ENCODE measurements around the gene ASB18. TPM values are rescaled to one million over a fixed set of nuclear protein-coding genes. Genes with fewer than 3 reads are reported as not detected.

ASB18 gene
- total and polyA plus RNA-seq, 8 donors = not detected

DNA sequence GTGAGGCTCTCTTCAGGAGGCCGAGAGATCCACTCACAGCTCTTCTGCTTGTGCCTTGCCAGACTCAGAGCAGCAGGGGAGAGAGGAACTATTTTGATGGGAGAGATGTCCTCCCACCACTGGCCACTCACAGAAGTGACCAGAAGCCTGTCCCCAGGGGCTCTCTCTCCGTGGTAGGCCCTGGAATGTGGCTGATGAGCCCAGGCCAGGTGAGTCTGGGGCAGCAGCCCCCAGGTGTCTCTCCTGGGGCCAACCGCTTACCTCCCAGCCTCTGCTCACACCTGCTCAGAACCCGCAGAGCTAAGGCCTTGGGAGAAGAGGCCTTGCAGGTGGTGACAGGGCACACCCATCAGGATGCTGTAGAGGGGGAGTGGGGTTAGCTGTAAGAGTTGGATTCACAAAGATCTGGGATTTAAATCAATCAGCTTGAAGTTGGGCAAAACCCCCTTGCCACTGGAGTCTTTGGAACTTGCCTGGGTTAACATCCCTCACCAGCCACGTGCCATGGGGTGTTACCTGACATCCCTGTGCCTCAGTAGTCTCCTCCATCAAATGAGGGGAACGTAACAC, 29.1 kb upstream of the ASB18 start:
- TF ChIP-seq POLR2AphosphoS5 (IDR thresholded peaks at IDR 0.05) (no peak), POLR2A (IDR thresholded peaks at IDR 0.05) (no peak), EP300 (IDR thresholded peaks at IDR 0.05) (no peak)
- TF ChIP-seq, protein P1, sequence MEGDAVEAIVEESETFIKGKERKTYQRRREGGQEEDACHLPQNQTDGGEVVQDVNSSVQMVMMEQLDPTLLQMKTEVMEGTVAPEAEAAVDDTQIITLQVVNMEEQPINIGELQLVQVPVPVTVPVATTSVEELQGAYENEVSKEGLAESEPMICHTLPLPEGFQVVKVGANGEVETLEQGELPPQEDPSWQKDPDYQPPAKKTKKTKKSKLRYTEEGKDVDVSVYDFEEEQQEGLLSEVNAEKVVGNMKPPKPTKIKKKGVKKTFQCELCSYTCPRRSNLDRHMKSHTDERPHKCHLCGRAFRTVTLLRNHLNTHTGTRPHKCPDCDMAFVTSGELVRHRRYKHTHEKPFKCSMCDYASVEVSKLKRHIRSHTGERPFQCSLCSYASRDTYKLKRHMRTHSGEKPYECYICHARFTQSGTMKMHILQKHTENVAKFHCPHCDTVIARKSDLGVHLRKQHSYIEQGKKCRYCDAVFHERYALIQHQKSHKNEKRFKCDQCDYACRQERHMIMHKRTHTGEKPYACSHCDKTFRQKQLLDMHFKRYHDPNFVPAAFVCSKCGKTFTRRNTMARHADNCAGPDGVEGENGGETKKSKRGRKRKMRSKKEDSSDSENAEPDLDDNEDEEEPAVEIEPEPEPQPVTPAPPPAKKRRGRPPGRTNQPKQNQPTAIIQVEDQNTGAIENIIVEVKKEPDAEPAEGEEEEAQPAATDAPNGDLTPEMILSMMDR (IDR thresholded peaks at IDR 0.05) = no peak
- WGBS, 5 donors = 61 to 77% (median 75%) methylated on average over 3 to 6 of the region's 6 CpGs

DNA sequence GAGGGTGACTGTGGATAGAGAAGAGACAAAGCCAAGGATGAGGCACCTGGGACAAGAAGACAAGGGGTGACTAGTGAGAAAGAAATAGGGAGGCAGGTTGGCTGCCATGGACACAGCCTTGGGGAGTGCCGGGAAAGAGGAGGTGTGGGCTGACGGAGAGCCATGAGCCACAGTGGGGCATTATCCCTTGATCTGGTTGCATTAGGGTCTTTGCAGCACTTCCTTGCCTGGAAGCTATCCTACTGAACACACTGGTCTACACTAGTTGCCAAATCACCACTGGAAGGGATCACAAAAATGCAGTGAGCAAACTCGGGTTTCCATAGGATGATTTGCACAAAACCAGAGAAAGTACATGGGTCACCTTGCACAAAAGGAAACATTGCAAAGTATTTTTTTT, 27.7 kb upstream of the ASB18 start:
- no peak for DNase-seq

More for the DNA sequence above, 29.1 kb upstream of the ASB18 start:
- no peaks in the 10 kb centered on the region for H3K36me3 ChIP-seq
- no peak for DNase-seq
- H3K27ac ChIP-seq = no peak overlapping the region
- H3K4me1 ChIP-seq = no peaks in the 10 kb centered on the region
- intact Hi-C loops (cut with DNase I; ENCODE audit: low total_unique reads) = no loop called here
- H3K27me3 ChIP-seq = peaks cover 0 to 17% (median 0%) of the 10 kb centered on the region in 3 donors
- no peaks in the 10 kb centered on the region for H3K9me3 ChIP-seq
- no peak overlapping the region for H3K4me3 ChIP-seq

DNA sequence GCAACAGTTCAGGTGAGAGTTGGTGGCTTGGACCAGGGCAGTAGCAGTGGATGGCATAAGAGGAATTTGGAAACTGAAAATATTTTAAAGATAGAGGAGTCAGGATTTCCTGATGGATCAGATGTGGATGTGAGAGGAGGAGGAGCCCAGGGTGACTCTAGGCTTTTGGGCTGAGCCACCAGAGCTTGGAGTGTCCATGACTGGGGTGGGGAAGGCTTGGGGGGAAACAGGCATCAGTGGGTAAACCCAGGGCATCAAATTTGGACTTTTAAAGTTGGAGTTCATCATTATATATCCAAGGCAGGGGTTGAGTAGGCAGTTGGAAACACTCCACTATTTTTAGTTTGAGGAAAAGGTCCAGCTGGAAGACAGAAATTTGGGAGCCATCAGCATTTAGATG, 27.3 kb upstream of the ASB18 start:
- TF ChIP-seq, protein P1 (IDR thresholded peaks at IDR 0.05) = no peak
- TF ChIP-seq POLR2AphosphoS5 (IDR thresholded peaks at IDR 0.05) = no peak
- TF ChIP-seq EP300 (IDR thresholded peaks at IDR 0.05) = no peak
- no peak for TF ChIP-seq POLR2A (IDR thresholded peaks at IDR 0.05)
- no peak overlapping the region for H3K4me3 ChIP-seq
- peaks cover 0 to 23% (median 0%) of the 10 kb centered on the region in 3 donors for H3K27me3 ChIP-seq
- no peaks in the 10 kb centered on the region for H3K36me3 ChIP-seq
- no peaks in the 10 kb centered on the region for H3K4me1 ChIP-seq
- H3K27ac ChIP-seq = no peak overlapping the region
- H3K9me3 ChIP-seq = no peaks in the 10 kb centered on the region
- intact Hi-C loops (cut with DNase I; ENCODE audit: low total_unique reads) = no loop called here
- DNase-seq = no peak

More for the DNA sequence above, 27.7 kb upstream of the ASB18 start:
- Histone ChIP-seq H3K4me1 (no peaks in the 10 kb centered on the region), H3K27me3 (peaks cover 0 to 23% (median 0%) of the 10 kb centered on the region in 3 donors), H3K27ac (no peak overlapping the region), H3K36me3 (no peaks in the 10 kb centered on the region), H3K4me3 (no peak overlapping the region), H3K9me3 (no peaks in the 10 kb centered on the region)
- WGBS, 5 donors = 83 to 91% (median 87%) methylated on average over 3 of the region's 3 CpGs
- intact Hi-C loops (cut with DNase I; ENCODE audit: low total_unique reads) = no loop called here
- TF ChIP-seq EP300 (IDR thresholded peaks at IDR 0.05) (no peak), POLR2AphosphoS5 (IDR thresholded peaks at IDR 0.05) (no peak), POLR2A (IDR thresholded peaks at IDR 0.05) (no peak)
- TF ChIP-seq, protein P1 (IDR thresholded peaks at IDR 0.05) = no peak

DNA sequence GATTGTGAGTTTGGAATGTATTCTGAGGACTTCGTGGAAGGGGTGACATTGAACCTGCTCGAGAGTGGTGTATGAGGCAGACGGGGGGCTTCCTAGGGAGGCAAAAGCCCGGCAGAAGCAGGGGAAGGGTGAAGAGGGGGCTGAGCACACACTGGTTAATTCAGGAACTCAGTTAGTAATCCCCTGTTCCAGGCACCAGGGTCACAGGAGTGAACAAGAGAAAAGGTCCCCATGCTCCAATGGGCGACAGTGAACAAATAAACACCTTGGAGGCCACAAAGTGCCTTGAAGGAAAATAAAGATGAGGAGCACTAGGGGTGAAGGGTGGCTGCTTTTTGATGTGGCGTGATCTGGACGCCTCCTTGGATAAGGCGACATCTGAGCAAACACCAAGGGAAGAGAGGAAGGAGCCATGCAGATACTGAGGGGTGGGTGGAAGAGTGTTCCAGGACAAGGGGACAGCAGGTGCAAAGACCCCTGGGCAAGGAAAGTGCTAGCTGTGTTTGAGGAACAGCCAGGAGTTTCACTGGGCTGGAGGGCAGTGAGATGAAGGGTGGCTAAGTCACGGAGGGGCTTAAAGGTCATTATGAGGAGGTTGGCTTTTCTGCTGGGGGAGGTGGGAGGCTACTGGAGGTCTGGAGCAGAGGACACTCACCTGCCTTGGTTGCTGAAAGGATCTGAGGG, 26.7 kb upstream of the ASB18 start:
- no peak for DNase-seq
- Histone ChIP-seq H3K4me3 (no peak overlapping the region), H3K9me3 (no peaks in the 10 kb centered on the region), H3K27ac (no peak overlapping the region), H3K4me1 (no peaks in the 10 kb centered on the region), H3K36me3 (no peaks in the 10 kb centered on the region), H3K27me3 (peaks cover 0 to 23% (median 0%) of the 10 kb centered on the region in 3 donors)
- TF ChIP-seq, protein P1 (IDR thresholded peaks at IDR 0.05) = no peak
- no peak for TF ChIP-seq POLR2AphosphoS5 (IDR thresholded peaks at IDR 0.05)
- no peak for TF ChIP-seq EP300 (IDR thresholded peaks at IDR 0.05)
- WGBS, 5 donors = 62 to 68% (median 65%) methylated on average over 9 of the region's 9 CpGs
- intact Hi-C loops (cut with DNase I; ENCODE audit: low total_unique reads) = no loop called here

Measured in stomach (tissue), 9 donors.